Muscle of leg (tissue), 11 donors: ENCODE results near the gene ROBO2. TPM values are rescaled to one million over a fixed set of nuclear protein-coding genes. Genes with fewer than 3 reads are reported as not detected.
A peak's percentile ranks its signal among the peaks of the same experiment; 100 is the strongest.

Source experiments
- DNase-seq: peaks from one replicate; pipeline ENCODE4 v3.0.0; 2013
- H3K27ac ChIP-seq: one replicate; pipeline ENCODE4 v1.5.1; 2013; ENCODE audit warnings: mild to moderate bottlenecking, low read length, control low read depth
- H3K27me3 ChIP-seq: one replicate; pipeline ENCODE4 v1.6.1; 2013; ENCODE audit warnings: low read length; ENCODE audit not compliant: control insufficient read depth, insufficient read depth
- H3K36me3 ChIP-seq: one replicate; pipeline ENCODE4 v1.6.1; 2013; ENCODE audit warnings: low read length; ENCODE audit not compliant: control insufficient read depth, insufficient read depth
- H3K4me1 ChIP-seq: one replicate; pipeline ENCODE4 v1.6.1; 2013; ENCODE audit warnings: low read length; ENCODE audit not compliant: control insufficient read depth, insufficient read depth
- H3K4me3 ChIP-seq: one replicate; pipeline ENCODE4 v1.5.1; 2013; ENCODE audit warnings: low read length, control low read depth
- H3K9me3 ChIP-seq: replicated peaks from 2 replicates; pipeline ENCODE4 v1.6.1; 2013; ENCODE audit warnings: low read depth, low read length; ENCODE audit not compliant: control insufficient read depth
- WGBS: methylation state at CpG from one replicate; pipeline ENCODE4 v1.1.5; 2013; ENCODE audit warnings: missing lambda C conversion rate; ENCODE audit not compliant: insufficient coverage; 5-methylcytosine and 5-hydroxymethylcytosine counted together
- polyA plus RNA-seq, 8 donors: library from polyadenylated mRNA; unstranded; fragments of 120-200 nt; gene quantifications; one replicate each; pipeline versions ENCODE4 v1.2.1 to v1.2.3, GENCODE V29; 2013; ENCODE audit warnings: inconsistent platforms in 1 of 8, low replicate concordance in 1 of 8; ENCODE audit not compliant: insufficient read length in 8 of 8, insufficient read depth in 1 of 8
- total RNA-seq: library from RNA; stranded (reverse); fragments of 120-200 nt; gene quantifications from one replicate; pipeline ENCODE4 v1.2.4, GENCODE V29; 2013

ROBO2 gene
- total and polyA plus RNA-seq, 9 donors, result 2.8 to 14.6 (median 4.8) TPM

GRCh38 chr3:77319711-77320110 lies 279.8 kb downstream of the ROBO2 start:
- Histone ChIP-seq H3K4me1 (no peaks in the 10 kb centered on the region), H3K36me3 (no peaks in the 10 kb centered on the region), H3K4me3 (no peak overlapping the region), H3K27ac (no peak overlapping the region), H3K9me3 (no peaks in the 10 kb centered on the region), H3K27me3 (no peaks in the 10 kb centered on the region)
- no peak for DNase-seq
- WGBS, result no CpG with 5 or more reads among the region's 2 CpGs

DNA sequence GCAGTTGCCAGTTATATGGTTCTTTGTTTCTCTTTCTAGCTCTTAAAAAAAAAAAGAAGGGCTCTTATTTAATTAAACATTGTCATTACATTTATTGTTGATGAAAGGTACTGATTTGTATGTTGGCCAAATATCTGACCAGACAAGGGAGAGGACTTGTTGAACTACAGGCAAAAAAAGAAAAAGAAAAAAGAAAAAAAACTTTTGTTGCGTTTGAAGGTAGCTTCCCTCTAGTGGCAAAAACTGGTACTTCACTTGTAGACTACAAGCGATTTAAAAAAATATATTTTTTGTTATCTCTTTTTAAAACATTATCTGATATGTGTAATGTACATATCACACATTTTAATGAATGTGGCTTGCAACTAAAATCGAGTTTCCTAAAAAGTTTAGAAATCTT lies 280.6 kb downstream of the ROBO2 start:
- no CpG with 5 or more reads among the region's 3 CpGs for WGBS
- no peaks in the 10 kb centered on the region for H3K36me3 ChIP-seq
- no peak overlapping the region for H3K4me3 ChIP-seq
- H3K4me1 ChIP-seq, result no peaks in the 10 kb centered on the region
- H3K27me3 ChIP-seq, result no peaks in the 10 kb centered on the region
- H3K27ac ChIP-seq, result no peak overlapping the region
- peak; percentile 48 for DNase-seq
- H3K9me3 ChIP-seq, result no peaks in the 10 kb centered on the region

DNA sequence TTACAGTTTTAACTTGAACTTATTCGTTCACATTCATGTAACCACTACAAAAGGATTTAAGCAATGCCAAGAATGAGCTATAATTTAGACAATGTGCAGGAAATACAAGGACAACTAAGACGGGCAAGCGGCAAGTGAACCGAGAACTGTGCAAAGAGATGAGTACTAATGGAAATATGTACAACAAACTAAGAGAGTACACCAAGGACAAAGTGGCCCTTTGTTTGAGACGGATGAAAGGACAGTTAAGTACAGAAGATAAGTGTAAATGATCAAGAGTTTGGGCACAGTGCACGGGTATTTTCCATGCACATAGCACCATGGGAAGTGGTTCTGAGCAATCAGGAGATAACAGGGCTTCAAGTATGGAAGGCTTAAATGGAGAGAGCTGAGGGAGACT lies 281.7 kb downstream of the ROBO2 start:
- 91% methylated on average over 2 of the region's 6 CpGs for WGBS
- Histone ChIP-seq H3K27ac (no peak overlapping the region), H3K4me1 (no peaks in the 10 kb centered on the region), H3K4me3 (no peak overlapping the region), H3K9me3 (no peaks in the 10 kb centered on the region), H3K27me3 (no peaks in the 10 kb centered on the region), H3K36me3 (no peaks in the 10 kb centered on the region)
- no peak for DNase-seq

DNA sequence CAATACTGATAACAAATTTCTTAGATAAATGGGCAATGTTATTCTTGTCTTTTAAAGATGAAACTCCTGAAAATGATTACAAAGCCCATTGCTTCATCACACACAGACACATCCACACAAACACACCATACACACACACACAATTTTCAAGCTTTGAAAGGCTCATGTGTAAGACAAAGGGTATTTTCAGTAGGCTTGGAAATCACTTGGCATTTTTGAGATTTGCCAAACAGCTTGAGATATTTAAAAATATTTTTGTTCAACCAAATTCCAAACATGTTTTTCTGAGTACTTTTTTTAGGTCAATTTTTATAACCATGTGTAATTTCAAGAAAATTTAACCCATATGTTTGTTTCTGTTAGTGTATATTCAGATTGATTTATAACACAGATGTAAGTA lies 283.7 kb downstream of the ROBO2 start:
- Histone ChIP-seq H3K4me1 (no peaks in the 10 kb centered on the region), H3K27ac (no peak overlapping the region), H3K9me3 (no peaks in the 10 kb centered on the region), H3K4me3 (no peak overlapping the region), H3K36me3 (no peaks in the 10 kb centered on the region), H3K27me3 (no peaks in the 10 kb centered on the region)
- DNase-seq, result no peak

- no peak for DNase-seq
- WGBS, result no CpG with 5 or more reads among the region's 3 CpGs
- no peaks in the 10 kb centered on the region for H3K9me3 ChIP-seq
- no peaks in the 10 kb centered on the region for H3K36me3 ChIP-seq
- H3K4me1 ChIP-seq, result no peaks in the 10 kb centered on the region
- H3K27ac ChIP-seq, result no peak overlapping the region
- H3K27me3 ChIP-seq, result no peaks in the 10 kb centered on the region
- no peak overlapping the region for H3K4me3 ChIP-seq
Measured at GRCh38 chr3:77324105-77324504, 284.2 kb downstream of the ROBO2 start.

GRCh38 chr3:77325280-77325679 lies 285.4 kb downstream of the ROBO2 start:
- Histone ChIP-seq H3K4me3 (no peak overlapping the region), H3K27me3 (no peaks in the 10 kb centered on the region), H3K4me1 (no peaks in the 10 kb centered on the region), H3K36me3 (no peaks in the 10 kb centered on the region), H3K9me3 (no peaks in the 10 kb centered on the region), H3K27ac (no peak overlapping the region)
- DNase-seq, result no peak
- WGBS, result 93% methylated on average over 2 of the region's 2 CpGs

GRCh38 chr3:77325702-77326101 lies 285.8 kb downstream of the ROBO2 start:
- no peak overlapping the region for H3K27ac ChIP-seq
- no peak for DNase-seq
- no CpG with 5 or more reads among the region's 2 CpGs for WGBS
- no peaks in the 10 kb centered on the region for H3K36me3 ChIP-seq
- no peaks in the 10 kb centered on the region for H3K27me3 ChIP-seq
- no peaks in the 10 kb centered on the region for H3K4me1 ChIP-seq
- no peaks in the 10 kb centered on the region for H3K9me3 ChIP-seq
- H3K4me3 ChIP-seq, result no peak overlapping the region

- Histone ChIP-seq H3K27me3 (no peaks in the 10 kb centered on the region), H3K27ac (no peak overlapping the region), H3K9me3 (no peaks in the 10 kb centered on the region), H3K4me3 (no peak overlapping the region), H3K36me3 (no peaks in the 10 kb centered on the region), H3K4me1 (no peaks in the 10 kb centered on the region)
- no peak for DNase-seq
- WGBS, result no CpG with 5 or more reads among the region's 5 CpGs
Measured at GRCh38 chr3:77326586-77326985, 286.7 kb downstream of the ROBO2 start.

GRCh38 chr3:77328690-77329089 lies 288.8 kb downstream of the ROBO2 start:
- H3K4me1 ChIP-seq, result no peaks in the 10 kb centered on the region
- H3K4me3 ChIP-seq, result no peak overlapping the region
- peak overlapping the region; percentile 79 for H3K27ac ChIP-seq
- DNase-seq, result peak; percentile 69
- H3K9me3 ChIP-seq, result no peaks in the 10 kb centered on the region
- H3K27me3 ChIP-seq, result no peaks in the 10 kb centered on the region
- WGBS, result no CpG with 5 or more reads among the region's 1 CpG
- H3K36me3 ChIP-seq, result no peaks in the 10 kb centered on the region

DNA sequence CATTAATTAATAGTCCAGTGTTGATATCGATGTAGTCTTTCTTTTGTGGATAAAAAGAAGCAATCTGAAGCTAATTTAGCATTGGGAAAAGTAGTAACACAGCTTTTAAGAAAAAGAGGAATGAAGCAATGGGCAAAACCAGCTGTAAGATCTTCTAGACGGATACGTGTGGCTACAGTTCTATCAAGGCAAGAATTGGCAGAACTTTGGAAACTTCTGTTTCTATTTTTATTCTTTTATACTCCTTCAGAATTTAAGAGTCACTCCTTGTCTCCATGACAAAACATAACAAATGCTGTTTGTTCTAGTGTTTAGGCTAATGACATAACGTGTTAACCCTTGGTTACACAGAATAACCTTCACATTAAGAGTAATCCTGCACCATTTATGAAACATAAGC lies 289.2 kb downstream of the ROBO2 start:
- H3K4me3 ChIP-seq, result no peak overlapping the region
- H3K4me1 ChIP-seq, result no peaks in the 10 kb centered on the region
- no CpG with 5 or more reads among the region's 4 CpGs for WGBS
- peak overlapping the region; percentile 79 for H3K27ac ChIP-seq
- no peaks in the 10 kb centered on the region for H3K9me3 ChIP-seq
- DNase-seq, result peak; percentile 89
- no peaks in the 10 kb centered on the region for H3K36me3 ChIP-seq
- H3K27me3 ChIP-seq, result no peaks in the 10 kb centered on the region

DNA sequence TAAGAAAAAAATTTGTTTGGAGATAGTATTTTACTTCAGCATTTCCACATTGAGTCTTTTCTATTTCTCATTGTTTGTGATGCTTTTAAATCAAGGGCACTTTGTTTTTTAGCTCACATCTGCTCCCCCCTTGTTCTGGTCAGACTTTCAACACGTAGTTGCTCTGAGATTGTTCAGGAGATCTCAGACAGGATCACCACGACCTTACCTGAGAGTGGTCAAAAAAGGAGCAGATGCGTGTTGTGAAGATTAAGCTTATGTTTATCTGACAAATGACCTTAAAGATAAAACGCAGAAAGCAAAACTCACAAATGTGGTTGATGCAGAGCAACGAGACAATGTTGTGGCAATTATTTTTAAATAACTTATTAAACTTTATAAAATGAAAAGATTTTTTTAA lies 298.3 kb downstream of the ROBO2 start:
- no CpG with 5 or more reads among the region's 5 CpGs for WGBS
- Histone ChIP-seq H3K4me3 (no peak overlapping the region), H3K27ac (no peak overlapping the region), H3K27me3 (no peaks in the 10 kb centered on the region), H3K36me3 (no peaks in the 10 kb centered on the region), H3K9me3 (no peaks in the 10 kb centered on the region), H3K4me1 (no peaks in the 10 kb centered on the region)
- DNase-seq, result no peak
